Measurements from ENCODE around the gene ADAD2.

DNA sequence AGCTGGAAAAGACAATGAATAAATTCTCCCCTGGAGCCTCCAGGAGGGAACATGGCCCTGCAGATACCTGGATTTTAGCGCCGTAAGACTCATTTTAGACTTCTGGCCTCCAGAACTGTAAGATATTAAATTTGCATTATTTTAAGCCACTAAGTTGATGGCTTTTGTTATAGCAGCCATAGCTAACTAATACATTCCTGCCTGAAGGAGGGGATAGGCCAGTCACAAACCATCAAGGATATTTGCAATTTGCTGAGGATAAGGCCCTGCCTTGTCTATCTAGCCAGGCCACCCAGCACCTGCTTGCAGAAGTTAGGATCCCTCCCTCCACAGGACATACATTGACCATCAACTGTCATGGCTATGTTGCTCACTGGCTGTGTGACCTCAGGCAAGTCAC lies 53.8 kb downstream of the ADAD2 start:
- TF ChIP-seq POLR2AphosphoS5 (IDR thresholded peaks at IDR 0.05; ENCODE audit: control insufficient read depth, insufficient read depth, low read depth, low read length) (no peak), RFX1 (IDR thresholded peaks at IDR 0.05) (no peak), CBFB (CRISPR knock-in tag; IDR thresholded peaks at IDR 0.05) (no peak), GABPB1 (CRISPR knock-in tag; IDR thresholded peaks at IDR 0.05) (no peak), MXI1 (IDR thresholded peaks at IDR 0.05; ENCODE audit: low read depth, low read length) (no peak), ZFX (CRISPR knock-in tag; IDR thresholded peaks at IDR 0.05) (no peak), HDGF (IDR thresholded peaks at IDR 0.05) (no peak), SIN3A (IDR thresholded peaks at IDR 0.05; ENCODE audit: borderline replicate concordance in 2 of 2, control insufficient read depth in 1 of 2, low read depth in 2 of 2, low read length in 2 of 2) (no peak), NR3C1 (CRISPR knock-in tag; IDR thresholded peaks at IDR 0.05) (no peak), HNRNPLL (IDR thresholded peaks at IDR 0.05; ENCODE audit: low read depth, low read length, poor library complexity, severe bottlenecking) (no peak)
- TF ChIP-seq, protein P1, sequence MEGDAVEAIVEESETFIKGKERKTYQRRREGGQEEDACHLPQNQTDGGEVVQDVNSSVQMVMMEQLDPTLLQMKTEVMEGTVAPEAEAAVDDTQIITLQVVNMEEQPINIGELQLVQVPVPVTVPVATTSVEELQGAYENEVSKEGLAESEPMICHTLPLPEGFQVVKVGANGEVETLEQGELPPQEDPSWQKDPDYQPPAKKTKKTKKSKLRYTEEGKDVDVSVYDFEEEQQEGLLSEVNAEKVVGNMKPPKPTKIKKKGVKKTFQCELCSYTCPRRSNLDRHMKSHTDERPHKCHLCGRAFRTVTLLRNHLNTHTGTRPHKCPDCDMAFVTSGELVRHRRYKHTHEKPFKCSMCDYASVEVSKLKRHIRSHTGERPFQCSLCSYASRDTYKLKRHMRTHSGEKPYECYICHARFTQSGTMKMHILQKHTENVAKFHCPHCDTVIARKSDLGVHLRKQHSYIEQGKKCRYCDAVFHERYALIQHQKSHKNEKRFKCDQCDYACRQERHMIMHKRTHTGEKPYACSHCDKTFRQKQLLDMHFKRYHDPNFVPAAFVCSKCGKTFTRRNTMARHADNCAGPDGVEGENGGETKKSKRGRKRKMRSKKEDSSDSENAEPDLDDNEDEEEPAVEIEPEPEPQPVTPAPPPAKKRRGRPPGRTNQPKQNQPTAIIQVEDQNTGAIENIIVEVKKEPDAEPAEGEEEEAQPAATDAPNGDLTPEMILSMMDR (IDR thresholded peaks at IDR 0.05 in 2 of 3, conservative IDR thresholded peaks at IDR 0.05 in 1 of 3; ENCODE audit: insufficient read depth in 2 of 3, low read depth in 1 of 3, low read length in 3 of 3) = no peak
- TF ChIP-seq, protein P2, sequence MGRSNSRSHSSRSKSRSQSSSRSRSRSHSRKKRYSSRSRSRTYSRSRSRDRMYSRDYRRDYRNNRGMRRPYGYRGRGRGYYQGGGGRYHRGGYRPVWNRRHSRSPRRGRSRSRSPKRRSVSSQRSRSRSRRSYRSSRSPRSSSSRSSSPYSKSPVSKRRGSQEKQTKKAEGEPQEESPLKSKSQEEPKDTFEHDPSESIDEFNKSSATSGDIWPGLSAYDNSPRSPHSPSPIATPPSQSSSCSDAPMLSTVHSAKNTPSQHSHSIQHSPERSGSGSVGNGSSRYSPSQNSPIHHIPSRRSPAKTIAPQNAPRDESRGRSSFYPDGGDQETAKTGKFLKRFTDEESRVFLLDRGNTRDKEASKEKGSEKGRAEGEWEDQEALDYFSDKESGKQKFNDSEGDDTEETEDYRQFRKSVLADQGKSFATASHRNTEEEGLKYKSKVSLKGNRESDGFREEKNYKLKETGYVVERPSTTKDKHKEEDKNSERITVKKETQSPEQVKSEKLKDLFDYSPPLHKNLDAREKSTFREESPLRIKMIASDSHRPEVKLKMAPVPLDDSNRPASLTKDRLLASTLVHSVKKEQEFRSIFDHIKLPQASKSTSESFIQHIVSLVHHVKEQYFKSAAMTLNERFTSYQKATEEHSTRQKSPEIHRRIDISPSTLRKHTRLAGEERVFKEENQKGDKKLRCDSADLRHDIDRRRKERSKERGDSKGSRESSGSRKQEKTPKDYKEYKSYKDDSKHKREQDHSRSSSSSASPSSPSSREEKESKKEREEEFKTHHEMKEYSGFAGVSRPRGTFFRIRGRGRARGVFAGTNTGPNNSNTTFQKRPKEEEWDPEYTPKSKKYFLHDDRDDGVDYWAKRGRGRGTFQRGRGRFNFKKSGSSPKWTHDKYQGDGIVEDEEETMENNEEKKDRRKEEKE (IDR thresholded peaks at IDR 0.05; ENCODE audit: borderline replicate concordance in 1 of 2, control insufficient read depth in 1 of 2, low read depth in 2 of 2, low read length in 1 of 2) = no peak

Measured in K562 (cell line).